ENCODE results near the gene TARS2.

GRCh38 chr1:150555198-150555970 lies 68.2 kb downstream of the TARS2 start:
- TF ChIP-seq, protein P1, sequence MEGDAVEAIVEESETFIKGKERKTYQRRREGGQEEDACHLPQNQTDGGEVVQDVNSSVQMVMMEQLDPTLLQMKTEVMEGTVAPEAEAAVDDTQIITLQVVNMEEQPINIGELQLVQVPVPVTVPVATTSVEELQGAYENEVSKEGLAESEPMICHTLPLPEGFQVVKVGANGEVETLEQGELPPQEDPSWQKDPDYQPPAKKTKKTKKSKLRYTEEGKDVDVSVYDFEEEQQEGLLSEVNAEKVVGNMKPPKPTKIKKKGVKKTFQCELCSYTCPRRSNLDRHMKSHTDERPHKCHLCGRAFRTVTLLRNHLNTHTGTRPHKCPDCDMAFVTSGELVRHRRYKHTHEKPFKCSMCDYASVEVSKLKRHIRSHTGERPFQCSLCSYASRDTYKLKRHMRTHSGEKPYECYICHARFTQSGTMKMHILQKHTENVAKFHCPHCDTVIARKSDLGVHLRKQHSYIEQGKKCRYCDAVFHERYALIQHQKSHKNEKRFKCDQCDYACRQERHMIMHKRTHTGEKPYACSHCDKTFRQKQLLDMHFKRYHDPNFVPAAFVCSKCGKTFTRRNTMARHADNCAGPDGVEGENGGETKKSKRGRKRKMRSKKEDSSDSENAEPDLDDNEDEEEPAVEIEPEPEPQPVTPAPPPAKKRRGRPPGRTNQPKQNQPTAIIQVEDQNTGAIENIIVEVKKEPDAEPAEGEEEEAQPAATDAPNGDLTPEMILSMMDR (IDR thresholded peaks at IDR 0.05 in 4 of 5, conservative IDR thresholded peaks at IDR 0.05 in 1 of 5) = no peak
- no peak for TF ChIP-seq POLR2A (IDR thresholded peaks at IDR 0.05)
